IMR-90 (cell line): Measurements from ENCODE around the gene PIM1. TPM values are rescaled to one million over a fixed set of nuclear protein-coding genes. Genes with fewer than 3 reads are reported as not detected.

Experiments used
- CEBPB ChIP-seq: IDR thresholded peaks from 2 replicates; pipeline ENCODE4 v1.6.1; 2012; ENCODE audit warnings: low read depth, low read length, improper control_type of control experiment
- ELK1 ChIP-seq: fragments of 150-350 bp; IDR thresholded peaks from 2 replicates; pipeline ENCODE4 v1.6.1; 2016; ENCODE audit warnings: low read depth, mild to moderate bottlenecking, low read length, moderate library complexity, borderline replicate concordance
- polyA plus RNA-seq, 3 experiments: library from polyadenylated mRNA; depleted of rRNA; stranded (reverse); fragments of >200 nt; gene quantifications; 2 replicates each; pipeline ENCODE4 v1.2.3, GENCODE V29; 2012; ENCODE audit warnings: low replicate concordance in 1 of 3
- total RNA-seq: library from RNA; depleted of rRNA; stranded (reverse); fragments of >200 nt; gene quantifications from 2 replicates; pipeline ENCODE4 v1.2.3, GENCODE V29; 2012

PIM1 gene
- total and polyA plus RNA-seq, 2 of the 4 experiments (the other 2 are of a cell fraction), result 7.2 to 18.5 TPM

DNA sequence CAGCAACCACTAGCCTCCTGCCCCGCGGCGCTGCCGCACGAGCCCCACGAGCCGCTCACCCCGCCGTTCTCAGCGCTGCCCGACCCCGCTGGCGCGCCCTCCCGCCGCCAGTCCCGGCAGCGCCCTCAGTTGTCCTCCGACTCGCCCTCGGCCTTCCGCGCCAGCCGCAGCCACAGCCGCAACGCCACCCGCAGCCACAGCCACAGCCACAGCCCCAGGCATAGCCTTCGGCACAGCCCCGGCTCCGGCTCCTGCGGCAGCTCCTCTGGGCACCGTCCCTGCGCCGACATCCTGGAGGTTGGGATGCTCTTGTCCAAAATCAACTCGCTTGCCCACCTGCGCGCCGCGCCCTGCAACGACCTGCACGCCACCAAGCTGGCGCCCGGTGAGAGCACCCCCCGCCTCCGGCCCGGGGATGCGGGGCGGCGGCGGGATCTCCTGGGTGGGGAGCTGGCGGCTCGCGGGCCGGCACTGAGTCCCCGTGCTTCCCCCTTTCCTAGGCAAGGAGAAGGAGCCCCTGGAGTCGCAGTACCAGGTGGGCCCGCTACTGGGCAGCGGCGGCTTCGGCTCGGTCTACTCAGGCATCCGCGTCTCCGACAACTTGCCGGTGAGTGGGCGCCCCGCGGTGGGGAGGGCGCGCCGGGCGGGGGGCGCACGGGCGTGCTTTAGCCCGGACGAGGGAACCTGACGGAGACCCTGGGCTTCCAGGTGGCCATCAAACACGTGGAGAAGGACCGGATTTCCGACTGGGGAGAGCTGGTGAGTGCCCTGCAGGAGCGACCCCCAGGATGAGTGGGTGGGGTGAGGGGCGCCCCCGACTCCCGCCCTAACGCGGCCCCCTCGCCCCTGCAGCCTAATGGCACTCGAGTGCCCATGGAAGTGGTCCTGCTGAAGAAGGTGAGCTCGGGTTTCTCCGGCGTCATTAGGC, 585 bp downstream of the PIM1 start (continued):
- TF ChIP-seq ELK1 (no peak), CEBPB (no peak)
